ENCODE measurements around the gene CEACAM6. TPM values are rescaled to one million over a fixed set of nuclear protein-coding genes. Genes with fewer than 3 reads are reported as not detected.

CEACAM6 gene
- total and polyA plus RNA-seq, 9 of the 15 experiments (the other 6 are each of a cell fraction or from before 2014, with no cell fraction given) = 0.24 TPM; not detected in 8

GRCh38 chr19:41758846-41759245 is 3.5 kb downstream of the CEACAM6 start:
- H3K9me3 ChIP-seq (replicated peaks; ENCODE audit: control insufficient read depth, insufficient read depth, low read depth, low read length) = no peaks in the 10 kb centered on the region
- 2% methylated on average over 8 of the region's 9 CpGs for WGBS (ENCODE audit: insufficient coverage, low coverage, missing lambda C conversion rate)
- no peaks in the 10 kb centered on the region for H4K20me1 ChIP-seq (replicated peaks; ENCODE audit: control insufficient read depth, insufficient read depth, low read length)
- H3K79me2 ChIP-seq (ENCODE audit: control insufficient read depth, insufficient read depth, low read length) = no peaks in the 10 kb centered on the region
- in situ Hi-C loops (cut with MboI) = no loop called here
- H3K9ac ChIP-seq (ENCODE audit: insufficient read depth in 1 of 2, low read depth in 2 of 2, low read length in 2 of 2) = no peak overlapping the region
- intact Hi-C loops (cut with micrococcal nuclease) = no loop called here
- POLR2A ChIA-PET = interaction anchor here (0.6 kb wide), 1 partner anchor 200 kb away, joined by 4 read pairs; no protein-coding TSS in a partner anchor
- H2AFZ ChIP-seq (ENCODE audit: low read depth, low read length) = no peak overlapping the region
- H3K9me1 ChIP-seq (ENCODE audit: control insufficient read depth, insufficient read depth, low read length) = no peaks in the 10 kb centered on the region
- no peak overlapping the region for H3K4me3 ChIP-seq
- no peaks in the 10 kb centered on the region for H3K4me1 ChIP-seq (replicated peaks in 1 of 2; ENCODE audit: control insufficient read depth in 2 of 2, insufficient read depth in 2 of 2, low read length in 2 of 2)
- no peak overlapping the region for H3K27ac ChIP-seq (ENCODE audit: extremely low read depth, low read depth, low read length)
- H3K27me3 ChIP-seq (ENCODE audit: control insufficient read depth in 2 of 2, insufficient read depth in 2 of 2, low read length in 2 of 2) = peaks cover 2 to 23% of the 10 kb centered on the region in 2 experiments; a peak in 3 of 5 replicates
- DNase-seq (ENCODE audit: extremely low read depth in 1 of 4, low spot score in 3 of 4) (no peak), FAIRE-seq (no peak), ATAC-seq (no peak)
- TF ChIP-seq CBFA2T3 (IDR thresholded peaks at IDR 0.05) (no peak), NFXL1 (CRISPR knock-in tag; IDR thresholded peaks at IDR 0.05) (no peak), SMC3 (conservative IDR thresholded peaks at IDR 0.05; ENCODE audit: insufficient read depth, low read depth, low read length) (no peak), RBM22 (IDR thresholded peaks at IDR 0.05; ENCODE audit: low read depth, low read length, poor library complexity, severe bottlenecking) (no peak), PCBP2 (IDR thresholded peaks at IDR 0.05; ENCODE audit: low read depth, low read length, poor library complexity, severe bottlenecking) (no peak), ELK3 (CRISPR knock-in tag; IDR thresholded peaks at IDR 0.05) (no peak), OTX1 (CRISPR knock-in tag; IDR thresholded peaks at IDR 0.05) (no peak), SIN3A (IDR thresholded peaks at IDR 0.05; ENCODE audit: borderline replicate concordance in 2 of 2, control insufficient read depth in 1 of 2, low read depth in 2 of 2, low read length in 2 of 2) (no peak), ZC3H11A (IDR thresholded peaks at IDR 0.05; ENCODE audit: low read depth, low read length) (no peak), CXXC5 (CRISPR knock-in tag; IDR thresholded peaks at IDR 0.05) (no peak), HLTF (IDR thresholded peaks at IDR 0.05) (no peak)
- no peaks in the 10 kb centered on the region for H3K36me3 ChIP-seq (ENCODE audit: control insufficient read depth, insufficient read depth, low read length)
- no peak overlapping the region for H3K4me2 ChIP-seq (ENCODE audit: insufficient read depth, low read length)
- CTCF ChIA-PET (ENCODE audit: low intra/inter-chr PET ratio) = no interaction called here
- BruUV-seq (replicated peaks) = no TSS peak
